CD4-positive, alpha-beta T cell treated with Interleukin-15 for 4 hours (primary cell): ENCODE results near the gene BOLA3.
"Not testable (repeated sequence)": the region's sequence is repeated elsewhere in the genome, so short reads cannot be mapped to it uniquely, and the experiment has no call there.

Experiments
- DNase-seq: peaks from one replicate; pipeline ENCODE4 v3.0.0-alpha.2; 2020; ENCODE audit warnings: low spot score

BOLA3 gene, protein sequence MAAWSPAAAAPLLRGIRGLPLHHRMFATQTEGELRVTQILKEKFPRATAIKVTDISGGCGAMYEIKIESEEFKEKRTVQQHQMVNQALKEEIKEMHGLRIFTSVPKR

GRCh38 chr2:74147727-74148456, at the start of gene BOLA3:
TSS of gene BOLA3 (minus strand) at chr2:74147912. CDS start at chr2:74147874, 38 bp downstream.
- peak; percentile 83 for DNase-seq

- DNase-seq, result no peak
These were observed 49.3 kb upstream of the BOLA3 start for GRCh38 chr2:74197049-74197448.

DNA sequence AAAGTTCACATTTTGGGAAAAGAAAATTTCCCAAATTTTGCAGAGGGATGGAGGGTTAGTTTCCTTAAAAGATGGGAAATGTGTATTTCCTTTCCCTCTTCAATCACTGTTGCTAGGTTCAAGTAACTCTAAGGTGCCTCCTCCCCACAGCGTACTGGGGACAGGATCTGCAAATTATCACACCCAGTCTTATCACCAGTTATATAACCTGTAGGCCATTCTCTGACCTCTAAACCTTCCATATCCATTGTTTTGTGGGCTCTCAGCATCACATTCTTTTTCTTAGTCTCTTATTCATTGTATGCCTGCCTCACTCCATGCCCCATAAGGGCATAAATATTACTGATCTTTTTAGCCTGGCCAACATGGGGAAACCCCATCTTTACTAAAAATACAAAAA, 47.1 kb upstream of the BOLA3 start:
- DNase-seq, result no peak

DNA sequence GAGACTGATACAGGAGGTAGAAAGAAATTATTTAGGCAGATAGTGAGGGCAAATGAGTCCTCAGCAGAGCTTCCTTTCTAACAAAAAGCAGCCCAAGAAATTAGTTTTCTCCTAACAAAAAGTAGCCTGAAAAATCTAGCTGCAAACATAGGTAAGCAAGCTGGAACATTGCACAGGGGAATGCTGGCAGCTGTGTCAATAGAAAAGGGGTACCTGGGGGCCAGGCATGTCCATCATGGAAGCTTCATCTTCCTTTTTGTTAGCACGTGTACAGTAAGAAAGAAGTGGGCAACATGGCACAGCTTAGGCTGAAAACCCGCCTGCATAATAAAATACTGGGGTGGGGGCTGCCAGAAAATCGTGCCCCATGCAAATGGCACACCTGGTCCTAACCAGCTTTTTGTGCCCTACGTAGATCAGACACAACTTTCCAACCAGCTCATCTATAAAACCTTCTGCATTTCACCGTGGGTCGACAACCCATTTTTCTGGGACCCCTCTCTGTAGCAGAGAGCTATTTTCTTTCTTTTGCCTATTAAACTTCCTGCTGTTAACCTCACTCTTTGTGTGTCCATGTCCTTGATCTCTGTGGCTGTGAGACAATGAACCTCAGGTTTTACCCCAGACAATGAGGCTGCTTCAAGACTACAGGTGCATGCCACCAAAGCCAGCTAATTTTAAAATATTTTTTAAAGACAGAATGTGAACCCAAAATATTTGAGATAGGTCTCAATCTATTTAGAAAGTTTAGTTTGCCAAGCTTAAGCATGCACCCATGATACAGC, 44.1 kb upstream of the BOLA3 start:
- DNase-seq, result no peak

DNA sequence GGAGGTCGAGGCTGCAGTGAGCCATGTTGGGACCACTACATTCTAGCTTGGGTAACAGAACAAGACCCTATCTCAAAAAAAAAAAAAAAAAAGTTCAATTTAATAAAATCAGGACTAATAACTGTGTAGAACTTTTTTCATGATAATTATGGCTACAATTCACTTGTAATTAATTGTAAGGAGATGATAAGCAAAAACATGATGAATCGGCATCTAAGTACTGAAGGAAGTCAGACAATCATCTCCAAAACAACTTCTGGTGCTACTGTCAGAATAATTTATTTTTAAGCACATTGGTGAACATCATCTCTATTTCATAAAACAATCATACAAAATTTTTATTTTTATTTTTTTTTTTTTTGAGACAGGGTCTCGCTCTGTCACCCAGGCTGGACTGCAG, 41.0 kb upstream of the BOLA3 start:
- DNase-seq, result no peak

GRCh38 chr2:74188018-74188601, 40.4 kb upstream of the BOLA3 start:
- no peak for DNase-seq

- DNase-seq, result not testable (repeated sequence)
These were observed 39.0 kb upstream of the BOLA3 start for GRCh38 chr2:74186706-74187105.

DNA sequence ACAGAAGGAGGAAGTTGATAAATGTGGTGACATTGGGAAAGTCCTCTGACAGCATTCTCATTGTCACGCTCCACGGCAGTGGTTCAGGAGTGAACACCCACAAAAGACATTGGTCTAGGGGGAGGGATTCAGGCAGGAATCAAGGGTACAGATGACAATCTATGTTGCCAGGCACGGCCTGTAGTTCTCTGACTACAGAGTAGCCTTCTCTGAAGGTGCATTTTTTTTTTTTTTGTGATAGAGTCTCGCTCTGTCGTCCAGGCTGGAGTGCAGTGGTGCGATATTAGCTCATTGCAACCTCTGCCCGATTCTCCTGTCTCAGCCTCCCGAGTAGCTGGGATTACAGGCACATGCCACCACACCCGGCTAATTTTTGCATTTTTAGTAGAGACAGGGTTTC, 38.3 kb upstream of the BOLA3 start:
- peak; percentile 46 for DNase-seq

GRCh38 chr2:74183878-74184277, 36.2 kb upstream of the BOLA3 start:
- no peak for DNase-seq

- DNase-seq, result no peak
These were observed 34.0 kb upstream of the BOLA3 start for GRCh38 chr2:74181739-74182138.

GRCh38 chr2:74179063-74179865, 31.6 kb upstream of the BOLA3 start:
- DNase-seq, result no peak

GRCh38 chr2:74178211-74179062, 30.7 kb upstream of the BOLA3 start, which contains the start of gene MOB1A:
TSS of gene MOB1A (minus strand) at chr2:74178879. CDS start at chr2:74178674, 205 bp downstream.
- peak; percentile 98 for DNase-seq

DNA sequence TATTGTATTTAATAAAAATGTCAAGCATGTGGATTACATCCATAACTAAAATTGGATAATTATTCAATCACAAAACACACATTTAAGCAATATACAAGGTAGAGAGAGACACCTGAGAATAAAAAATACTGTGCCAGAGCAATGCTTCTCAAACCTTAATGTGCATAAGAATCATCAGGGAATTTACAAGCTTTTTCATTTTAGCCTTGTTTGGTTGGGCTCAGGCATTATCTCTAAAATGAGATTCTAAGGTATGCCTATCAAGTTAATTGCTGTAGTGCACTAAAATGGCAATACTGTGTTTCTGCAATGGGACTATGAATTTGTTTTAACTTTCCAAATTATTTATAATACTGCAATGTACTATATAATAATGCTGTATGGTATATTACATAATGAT, 30.0 kb upstream of the BOLA3 start:
- DNase-seq, result no peak

GRCh38 chr2:74174909-74175308, 27.2 kb upstream of the BOLA3 start:
- DNase-seq, result no peak

DNA sequence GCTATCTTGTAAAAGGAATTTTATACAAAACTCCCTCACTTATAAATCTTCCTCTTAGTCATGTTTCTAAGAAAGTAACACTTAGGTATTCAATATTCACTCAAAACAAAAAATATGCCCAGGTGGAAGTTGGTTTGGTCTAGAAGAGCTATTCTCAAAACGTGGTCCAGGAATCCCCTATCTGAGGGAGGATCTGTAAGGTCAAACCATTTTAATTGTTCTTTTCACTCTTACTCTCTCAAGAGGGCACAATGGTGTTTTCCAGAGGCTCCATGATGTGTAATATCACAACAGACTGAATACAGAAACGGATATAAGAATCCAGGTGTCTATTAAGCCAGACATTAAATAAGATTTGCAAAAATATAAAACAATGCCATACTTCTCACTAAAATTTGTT, 21.0 kb upstream of the BOLA3 start:
- no peak for DNase-seq

GRCh38 chr2:74164761-74165160, 17.0 kb upstream of the BOLA3 start:
- DNase-seq, result no peak

DNA sequence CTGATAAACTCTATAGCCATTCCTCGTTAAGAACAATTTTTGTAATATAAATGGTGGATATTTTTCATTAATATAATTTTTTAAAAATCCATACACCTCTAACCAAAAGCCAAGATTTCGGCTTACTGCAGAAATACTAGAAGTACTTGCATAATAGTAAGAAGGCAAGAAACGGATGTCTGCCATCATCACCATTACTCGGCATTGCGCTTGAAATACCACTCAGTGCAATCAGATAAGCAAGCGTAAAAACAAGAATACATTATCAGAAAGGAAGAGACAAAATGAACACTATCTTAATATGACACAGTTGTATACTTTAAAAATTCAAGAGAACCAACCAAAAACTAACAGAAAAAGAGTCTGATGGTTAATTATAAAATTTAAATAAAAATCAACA, 15.2 kb upstream of the BOLA3 start:
- DNase-seq, result no peak

- no peak for DNase-seq
These were observed 8.1 kb upstream of the BOLA3 start for GRCh38 chr2:74155830-74156229.

DNA sequence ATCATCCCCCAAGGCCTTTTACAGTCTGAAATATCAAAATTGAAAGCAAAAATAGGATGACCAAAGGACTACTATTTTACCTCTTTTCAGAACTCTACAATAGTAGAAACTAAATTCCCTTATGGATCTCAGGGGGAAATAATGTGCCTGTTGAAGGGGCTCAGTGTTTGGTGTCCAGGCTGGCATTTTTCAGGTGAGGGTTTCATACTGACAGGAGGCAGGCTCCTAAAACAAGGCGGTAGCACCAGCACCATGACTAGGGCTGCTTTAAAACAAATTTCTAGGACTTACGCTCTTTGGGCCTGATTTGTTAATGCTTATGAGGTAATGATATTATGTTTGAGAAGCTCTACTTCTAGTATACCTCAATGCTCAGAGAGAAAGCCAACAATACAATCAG, 5.2 kb upstream of the BOLA3 start:
- DNase-seq, result no peak

- DNase-seq, result no peak
These were observed 2.0 kb upstream of the BOLA3 start for GRCh38 chr2:74149570-74150319.

- DNase-seq, result no peak
These were observed 1.5 kb upstream of the BOLA3 start for GRCh38 chr2:74149247-74149525.
